ENCODE data around the gene RHBDD1.

DNA sequence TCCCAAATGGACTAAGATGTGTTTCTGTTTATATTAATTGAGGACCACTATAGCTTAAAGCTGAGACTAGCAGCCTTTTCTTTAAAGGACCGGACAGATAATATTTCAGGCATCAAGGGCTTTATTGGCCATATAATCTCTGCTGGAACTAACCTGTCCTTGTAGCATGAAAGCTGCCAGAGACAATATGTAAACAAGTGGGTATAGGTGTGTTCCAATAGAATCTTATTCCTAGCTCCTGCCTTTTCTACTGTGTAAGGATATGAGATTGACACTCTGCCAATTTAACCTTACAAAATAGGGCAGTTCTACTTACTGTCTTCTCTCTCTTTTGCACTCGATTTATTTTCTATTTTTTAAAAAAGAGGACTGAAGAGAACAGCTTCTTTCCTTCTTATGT lies 74.0 kb downstream of the RHBDD1 start:
- TF ChIP-seq, protein P1, sequence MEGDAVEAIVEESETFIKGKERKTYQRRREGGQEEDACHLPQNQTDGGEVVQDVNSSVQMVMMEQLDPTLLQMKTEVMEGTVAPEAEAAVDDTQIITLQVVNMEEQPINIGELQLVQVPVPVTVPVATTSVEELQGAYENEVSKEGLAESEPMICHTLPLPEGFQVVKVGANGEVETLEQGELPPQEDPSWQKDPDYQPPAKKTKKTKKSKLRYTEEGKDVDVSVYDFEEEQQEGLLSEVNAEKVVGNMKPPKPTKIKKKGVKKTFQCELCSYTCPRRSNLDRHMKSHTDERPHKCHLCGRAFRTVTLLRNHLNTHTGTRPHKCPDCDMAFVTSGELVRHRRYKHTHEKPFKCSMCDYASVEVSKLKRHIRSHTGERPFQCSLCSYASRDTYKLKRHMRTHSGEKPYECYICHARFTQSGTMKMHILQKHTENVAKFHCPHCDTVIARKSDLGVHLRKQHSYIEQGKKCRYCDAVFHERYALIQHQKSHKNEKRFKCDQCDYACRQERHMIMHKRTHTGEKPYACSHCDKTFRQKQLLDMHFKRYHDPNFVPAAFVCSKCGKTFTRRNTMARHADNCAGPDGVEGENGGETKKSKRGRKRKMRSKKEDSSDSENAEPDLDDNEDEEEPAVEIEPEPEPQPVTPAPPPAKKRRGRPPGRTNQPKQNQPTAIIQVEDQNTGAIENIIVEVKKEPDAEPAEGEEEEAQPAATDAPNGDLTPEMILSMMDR (IDR thresholded peaks at IDR 0.05): no peak
- TF ChIP-seq POLR2A (IDR thresholded peaks at IDR 0.05): no peak
- no peak for TF ChIP-seq EP300 (IDR thresholded peaks at IDR 0.05)
